DMS53 treated with DMSO at 0.1 percent for 48 hours (cell line): ENCODE measurements around the gene LUM.
"Not testable (repeated sequence)": the region's sequence is repeated elsewhere in the genome, so short reads cannot be mapped to it uniquely, and the experiment has no call there.

ENCODE experiments used
- DNase-seq: peaks from one replicate; lab custom pipeline; 2025; ENCODE audit not compliant: unreplicated experiment; lab: John Stamatoyannopoulos, UW

LUM gene

DNA sequence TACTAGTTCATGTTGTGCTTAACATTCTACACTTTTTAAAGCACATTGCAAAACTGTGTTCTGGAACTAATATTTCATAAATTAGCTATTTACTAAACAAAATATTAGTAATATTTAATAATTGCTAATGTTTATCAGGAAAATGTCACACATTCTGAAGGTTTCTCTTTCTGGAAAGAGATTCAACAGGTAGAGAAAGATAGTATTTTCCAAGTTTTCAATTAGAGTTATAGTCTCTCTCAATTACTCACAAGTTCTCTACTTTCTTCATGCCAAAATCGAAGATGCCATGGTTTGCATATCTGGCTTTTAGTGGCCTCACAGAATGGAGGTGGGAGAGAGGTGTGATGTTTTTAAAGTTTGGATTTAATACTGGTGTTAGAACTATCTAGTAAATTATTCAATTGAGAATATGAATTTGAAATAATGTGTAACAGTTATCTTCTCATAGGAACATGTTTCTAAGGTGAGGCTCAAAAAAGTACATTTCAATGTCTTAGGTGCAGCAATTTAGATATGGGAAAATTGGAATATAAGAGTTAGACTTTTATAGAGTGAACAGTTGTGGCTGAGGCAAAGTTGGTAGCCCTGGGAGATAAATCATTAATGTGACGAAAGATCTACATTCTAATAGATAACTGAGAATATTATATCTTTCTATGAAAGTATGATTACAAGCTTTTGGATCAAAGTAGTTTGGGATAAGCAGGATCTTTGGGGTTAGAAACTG lies 1.5 kb downstream of the LUM start:
- no peak for DNase-seq

DNA sequence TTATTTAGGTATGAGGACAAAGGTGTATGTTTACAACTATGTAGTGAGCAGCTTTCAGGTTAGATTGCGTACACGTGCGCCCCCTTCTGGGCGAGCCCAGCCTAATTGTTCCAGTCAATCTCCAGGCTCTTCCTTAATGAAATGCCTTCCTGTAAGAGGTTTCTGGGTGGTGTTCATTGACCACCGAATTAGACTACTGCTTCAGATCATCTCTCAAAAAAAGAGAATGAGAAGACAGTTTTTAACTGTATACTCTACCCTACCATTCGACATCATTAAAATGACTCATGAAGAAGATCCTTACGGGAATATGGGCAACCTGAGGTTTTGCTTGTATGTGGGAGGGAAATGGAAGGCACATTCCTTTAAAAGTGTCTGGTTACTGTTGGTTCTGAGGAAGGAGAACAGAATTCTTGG lies 2.1 kb downstream of the LUM start:
- DNase-seq = peak; percentile 83

DNA sequence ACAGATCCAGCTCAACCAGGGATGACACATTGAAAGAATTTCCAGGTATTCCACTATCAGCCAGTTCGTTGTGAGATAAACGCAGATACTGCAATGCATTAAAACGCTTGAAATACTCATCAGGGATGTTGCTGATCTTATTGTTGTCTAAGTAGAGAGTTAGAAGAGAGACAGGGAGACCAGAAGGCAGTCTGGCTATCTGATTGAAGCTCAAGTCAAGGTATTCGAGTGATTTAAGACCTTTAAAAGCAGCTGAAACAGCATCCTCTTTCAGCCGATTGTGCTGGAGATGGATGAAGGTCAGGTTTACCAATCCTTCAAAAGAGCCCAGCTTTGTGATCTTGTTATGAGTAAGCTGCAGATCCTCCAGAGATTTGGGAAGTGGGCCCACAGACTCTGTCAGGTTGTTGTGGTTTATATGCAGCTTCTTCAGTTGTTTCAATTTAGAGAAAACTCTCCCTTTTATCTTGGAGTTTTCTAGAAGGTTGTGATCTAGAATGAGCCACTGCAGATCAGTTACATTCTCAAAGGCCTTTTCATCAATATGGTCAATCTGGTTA lies 3.0 kb downstream of the LUM start:
- DNase-seq = no peak

DNA sequence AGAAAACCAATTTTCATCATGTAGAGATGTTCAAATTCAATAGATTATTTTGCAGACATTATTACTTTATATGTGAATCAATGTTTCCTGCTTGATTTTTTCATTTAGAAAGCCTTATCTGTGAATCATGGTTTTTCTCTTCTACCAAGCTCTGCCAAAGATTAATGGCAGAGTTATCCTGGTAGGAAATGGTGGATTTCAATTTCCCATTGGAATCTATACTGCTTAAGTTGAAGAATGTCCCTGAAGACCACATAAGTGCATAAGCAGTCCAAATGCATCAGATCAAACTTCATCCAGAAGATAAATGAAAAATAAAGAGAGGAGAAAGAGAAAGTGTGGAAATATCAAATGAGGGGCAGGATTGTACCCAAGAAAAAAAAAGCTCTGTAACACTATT lies 5.0 kb downstream of the LUM start:
- DNase-seq = no peak

DNA sequence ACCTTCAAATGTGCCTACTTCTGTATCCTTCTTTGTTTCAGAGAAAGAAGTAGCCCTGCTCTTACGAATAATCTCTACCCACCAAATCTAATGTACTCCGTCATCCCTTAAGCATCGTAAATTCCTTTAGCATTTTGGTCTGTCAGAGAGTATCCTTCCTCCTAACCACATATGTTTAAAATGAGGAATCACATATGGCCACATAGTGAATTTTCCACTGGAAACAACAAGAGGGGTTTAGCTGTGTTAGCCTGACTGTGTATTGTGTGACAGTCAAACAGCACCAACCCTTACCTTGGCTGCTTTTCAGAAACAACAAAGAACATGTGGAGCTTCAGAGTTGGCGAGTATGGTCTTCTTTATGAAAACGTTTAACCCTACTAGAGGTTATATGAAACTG lies 5.5 kb downstream of the LUM start:
- no peak for DNase-seq

DNA sequence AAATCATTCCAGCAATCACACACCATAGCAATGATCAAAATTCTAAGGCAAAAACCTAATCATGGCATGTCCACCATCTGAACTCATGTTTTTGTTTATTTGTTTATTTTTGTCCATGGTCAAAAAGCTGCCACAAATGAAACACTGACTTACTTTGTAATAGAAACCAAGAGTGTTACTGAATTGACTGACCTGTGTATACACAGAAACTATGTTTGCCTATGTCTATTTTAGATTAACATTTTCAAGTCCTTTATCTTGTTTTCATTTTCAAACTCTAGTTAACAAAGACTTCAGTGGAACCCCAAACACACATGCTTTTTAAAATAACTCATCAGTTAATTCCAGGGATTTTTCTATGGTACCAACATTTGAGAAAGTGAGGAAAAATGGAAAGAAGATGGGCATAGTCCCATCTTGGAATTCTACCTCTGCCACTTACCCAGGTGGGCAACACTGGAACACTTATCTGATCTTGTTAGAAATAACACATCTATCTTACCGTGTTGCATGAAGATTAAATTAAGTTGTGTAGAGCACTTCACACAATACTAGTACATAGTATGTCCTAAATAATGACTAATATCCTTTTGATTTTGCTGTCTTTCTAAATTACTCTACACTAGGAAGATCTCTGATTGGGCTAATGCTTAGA lies 6.4 kb downstream of the LUM start:
- DNase-seq = no peak

DNA sequence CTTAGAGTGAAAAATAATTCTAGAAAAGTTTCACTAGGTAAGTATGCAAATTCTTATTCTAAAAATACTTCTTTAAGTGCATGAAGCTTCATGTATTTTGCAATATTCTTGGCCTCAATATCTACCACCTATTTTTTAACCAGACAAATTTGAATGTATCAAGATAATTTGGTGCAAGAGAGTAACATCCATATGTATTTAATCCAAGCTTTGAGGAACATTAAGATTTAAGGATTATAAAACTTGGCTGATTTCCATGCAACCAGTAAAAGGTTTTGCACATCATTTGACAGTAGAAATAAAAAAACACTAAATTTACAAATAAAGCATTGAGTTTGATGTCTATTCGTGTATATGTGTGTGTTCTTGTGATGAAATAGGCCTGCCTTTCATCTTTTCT lies 7.7 kb downstream of the LUM start:
- DNase-seq = no peak

DNA sequence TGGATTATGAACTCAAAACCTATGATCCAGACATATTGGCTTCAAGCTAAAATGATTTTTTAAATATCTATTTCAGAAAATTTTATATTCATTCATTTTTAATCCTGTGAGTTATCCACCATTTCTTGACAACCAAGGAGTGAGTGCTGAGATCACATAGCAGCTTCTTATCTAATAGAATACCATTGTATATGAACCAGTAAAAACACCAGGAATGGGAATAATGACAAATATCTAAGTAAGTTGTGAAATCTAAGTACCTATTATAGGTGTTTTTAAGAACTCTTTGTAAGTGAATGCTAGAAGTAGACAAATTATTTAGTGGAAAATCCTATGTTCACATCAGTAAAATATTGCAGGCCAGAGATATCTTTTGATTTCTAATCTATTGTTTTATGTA lies 8.2 kb downstream of the LUM start:
- DNase-seq = no peak

DNA sequence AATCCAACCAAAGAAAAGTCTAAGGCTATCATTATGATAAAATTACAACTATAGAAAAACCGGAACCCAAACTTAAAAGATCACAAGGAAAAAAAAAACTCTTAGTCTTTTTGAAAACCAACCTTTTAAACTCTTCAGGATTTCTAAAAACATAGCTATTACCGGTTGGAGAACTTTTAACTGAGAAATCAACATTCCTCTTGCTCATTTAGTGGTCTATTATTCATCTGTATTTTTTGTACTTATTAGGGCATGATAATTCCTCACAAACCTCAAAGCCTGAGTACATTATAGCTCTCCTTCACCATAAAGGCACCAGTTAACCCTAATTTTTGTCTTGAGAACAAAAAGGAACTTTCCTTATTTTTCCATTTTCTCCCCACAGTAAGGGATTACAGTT lies 10.4 kb downstream of the LUM start:
- DNase-seq = no peak

DNA sequence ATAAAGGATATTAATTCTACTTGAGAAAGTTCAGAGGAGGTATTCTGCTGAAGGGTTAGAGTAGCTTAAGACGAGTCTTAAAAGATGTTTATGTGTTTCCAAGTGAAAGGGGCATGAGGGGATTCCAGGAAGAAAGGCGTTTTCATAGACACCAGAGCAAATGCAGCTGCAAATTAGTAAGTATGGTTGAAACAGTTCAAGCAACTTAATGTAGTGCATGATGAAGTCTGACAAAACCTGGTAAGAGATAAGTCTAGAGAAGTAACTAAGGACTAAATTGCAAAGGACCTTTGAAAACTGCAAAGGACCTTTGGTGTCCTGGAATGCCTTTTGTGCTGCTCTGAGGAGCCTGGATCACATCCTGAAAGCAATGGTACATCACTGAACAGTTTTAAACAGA lies 11.5 kb downstream of the LUM start:
- no peak for DNase-seq

DNA sequence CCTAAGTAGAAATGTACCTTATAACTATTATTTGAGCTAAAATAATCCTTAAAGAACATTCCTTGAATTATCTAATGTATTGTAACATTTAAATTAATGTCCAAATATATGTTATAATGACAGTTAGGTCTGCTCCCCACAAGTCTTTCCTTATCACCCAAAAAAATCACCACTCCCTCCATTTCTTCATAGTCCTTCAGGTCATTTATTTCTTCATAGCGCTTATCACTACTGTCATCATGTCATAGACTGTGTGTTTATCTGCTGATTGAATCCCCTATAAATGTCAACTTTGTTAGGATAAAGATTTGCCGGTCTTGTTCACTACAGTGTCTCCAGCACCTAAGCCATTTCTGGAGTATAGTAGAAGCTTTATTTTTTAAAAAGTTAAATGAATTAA lies 12.0 kb downstream of the LUM start:
- DNase-seq = no peak

DNA sequence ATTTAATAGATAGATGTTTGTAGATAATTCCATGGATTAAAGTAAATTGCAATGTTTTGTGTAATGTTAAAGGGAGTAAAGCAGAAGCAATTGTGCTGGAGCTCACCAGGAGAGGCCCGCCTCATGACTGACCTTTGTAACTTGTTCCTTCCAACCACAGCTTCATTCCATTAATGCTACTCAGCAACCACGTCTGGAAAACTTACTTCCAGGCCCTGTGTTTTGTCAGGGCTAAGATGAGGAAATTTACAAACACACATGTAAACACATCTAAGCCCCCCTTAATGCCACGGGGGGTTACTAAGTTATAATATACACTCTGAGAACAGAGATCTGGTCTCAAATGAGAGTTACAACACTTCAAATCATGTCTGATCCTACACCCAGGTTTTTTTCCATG lies 12.4 kb downstream of the LUM start:
- DNase-seq = no peak

DNA sequence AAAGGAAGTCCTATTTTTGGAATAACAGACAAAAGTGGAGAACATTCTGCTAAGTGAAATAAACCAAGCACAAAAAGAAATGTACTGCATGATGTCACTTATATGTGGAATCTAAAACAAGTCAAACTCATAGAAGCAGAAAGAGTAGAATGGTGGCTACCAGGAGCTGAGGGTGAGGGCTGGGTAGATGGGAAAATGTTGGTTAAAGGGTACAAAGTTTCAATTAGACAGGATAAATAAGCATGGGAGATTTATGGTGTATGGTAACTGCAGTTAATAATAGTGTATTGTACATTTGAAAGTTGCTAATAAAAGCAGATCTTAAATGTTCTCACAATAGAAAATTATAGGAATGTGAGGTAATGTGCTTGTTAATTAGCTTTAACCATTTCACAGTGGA lies 12.8 kb downstream of the LUM start:
- no peak for DNase-seq

DNA sequence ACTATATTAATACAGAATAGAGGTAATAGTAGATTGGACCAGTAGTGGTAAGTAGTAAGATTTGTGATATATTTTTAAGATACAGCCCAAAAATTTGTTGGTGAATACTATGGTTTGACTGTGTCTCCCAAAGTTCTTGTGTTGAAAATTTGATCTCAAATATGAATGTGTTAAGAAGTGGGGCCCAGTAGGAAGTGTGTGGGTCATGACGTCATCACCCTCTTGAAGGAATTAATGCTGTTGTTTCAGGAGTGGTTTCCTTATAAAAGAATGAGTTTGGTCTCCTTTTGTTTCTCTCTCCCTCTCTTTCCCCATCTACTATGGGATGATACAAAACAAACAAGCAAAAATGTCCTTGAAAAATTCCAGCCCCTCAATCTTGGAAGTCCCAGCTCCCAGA lies 16.3 kb downstream of the LUM start:
- DNase-seq = no peak

DNA sequence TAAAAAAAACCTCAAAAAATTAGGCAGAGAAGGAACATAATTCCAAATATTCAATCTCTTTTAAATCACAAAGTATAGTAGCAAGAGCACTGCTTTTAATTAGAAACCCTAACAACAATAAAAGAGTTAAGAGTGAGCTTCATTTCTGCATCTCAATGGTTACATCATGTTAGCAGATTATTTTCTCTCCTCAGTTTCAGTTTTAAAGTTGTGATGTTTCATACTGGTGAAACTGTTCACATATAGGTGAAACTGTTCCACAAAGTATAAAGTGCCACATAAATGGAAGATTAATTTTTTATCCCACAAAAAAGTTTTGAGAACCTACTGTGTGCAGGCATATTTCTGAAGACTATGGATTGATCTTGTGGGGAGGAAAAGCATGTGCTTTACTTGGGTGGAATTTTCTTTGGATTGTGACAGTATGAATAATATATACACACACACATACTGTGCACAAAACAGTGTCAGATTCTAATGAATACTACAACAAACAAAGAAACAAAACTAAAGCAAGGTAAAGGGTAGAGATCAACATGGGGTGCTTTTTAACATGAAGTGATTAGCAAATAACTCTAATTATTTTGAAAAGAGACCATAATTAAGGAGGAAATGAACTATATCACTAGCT lies 17.1 kb downstream of the LUM start:
- DNase-seq = no peak

DNA sequence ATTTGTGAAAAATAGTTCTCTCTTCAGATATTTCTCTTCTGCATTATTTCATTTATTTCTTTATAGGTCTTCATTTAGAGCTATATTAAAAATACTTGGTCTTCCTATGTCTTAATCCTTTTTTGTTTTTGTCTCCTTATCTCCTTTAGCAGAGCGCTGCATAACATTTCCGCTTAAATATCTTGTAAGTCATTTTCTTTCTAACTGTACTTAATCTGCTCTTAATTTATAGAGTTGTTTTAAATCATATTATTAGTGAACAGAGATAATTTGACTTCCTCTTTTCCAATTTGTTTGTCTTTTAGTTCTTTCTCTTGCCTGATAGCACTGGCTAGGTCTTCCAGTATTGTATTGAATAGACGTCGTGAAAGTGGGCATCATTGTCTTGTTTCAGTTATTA lies 18.0 kb downstream of the LUM start:
- DNase-seq = no peak

DNA sequence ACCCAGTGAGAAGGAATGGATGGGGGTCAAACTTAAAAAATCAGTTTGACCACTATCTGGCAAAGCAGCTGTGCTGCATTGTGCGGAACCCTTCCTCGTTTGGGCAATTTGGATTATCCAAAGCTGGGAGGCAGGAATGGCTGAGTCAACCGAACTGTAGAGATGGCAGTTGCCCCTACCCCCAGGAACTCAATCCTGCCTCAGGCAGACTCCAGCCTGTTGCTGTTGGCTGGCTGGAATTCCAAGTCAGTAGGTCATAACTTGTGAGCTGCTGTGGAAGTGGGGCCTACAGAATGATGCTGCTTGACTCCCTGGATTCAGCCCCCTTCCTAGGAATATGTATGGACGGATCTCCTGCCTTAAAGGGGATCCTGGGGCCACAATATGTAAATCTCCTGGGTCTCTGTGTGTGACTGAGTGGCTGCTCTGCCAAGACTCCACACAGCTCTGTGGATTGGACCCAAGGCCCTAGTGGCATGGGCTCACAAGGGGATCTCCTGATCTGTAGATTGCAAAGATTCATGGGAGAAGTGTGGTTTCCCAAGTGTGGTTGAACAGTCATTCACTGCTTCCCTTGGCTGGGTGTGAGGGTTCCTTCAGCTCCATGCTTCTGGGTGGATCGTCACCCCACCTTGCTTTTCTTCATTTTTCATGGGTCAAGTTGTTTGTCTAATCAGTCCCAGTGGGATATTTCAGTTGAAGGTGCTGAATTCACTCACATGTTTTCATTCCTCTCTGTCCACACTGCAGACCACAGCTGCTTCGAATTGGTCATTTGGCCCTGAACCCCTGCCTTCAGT lies 19.2 kb downstream of the LUM start:
- DNase-seq = no peak

DNA sequence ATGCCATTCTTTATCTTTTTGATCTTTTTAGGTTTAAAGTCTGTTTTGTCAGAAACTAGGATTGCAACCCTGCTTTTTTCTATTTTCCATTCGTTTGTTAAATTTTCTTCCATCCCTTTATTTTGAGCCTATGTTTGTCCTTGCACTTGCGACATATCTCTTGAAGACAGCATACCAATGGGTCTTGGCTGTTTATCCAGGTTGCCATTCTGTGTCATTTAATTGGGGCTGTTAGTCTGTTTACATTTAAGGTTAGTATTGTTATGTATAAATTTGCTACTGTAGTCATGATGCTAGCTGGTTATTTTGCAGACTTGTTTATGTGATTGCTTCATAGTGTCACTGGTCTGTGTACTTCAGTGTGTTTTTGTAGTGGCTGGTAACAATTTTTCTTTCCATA lies 21.3 kb downstream of the LUM start:
- not testable (repeated sequence) for DNase-seq

DNA sequence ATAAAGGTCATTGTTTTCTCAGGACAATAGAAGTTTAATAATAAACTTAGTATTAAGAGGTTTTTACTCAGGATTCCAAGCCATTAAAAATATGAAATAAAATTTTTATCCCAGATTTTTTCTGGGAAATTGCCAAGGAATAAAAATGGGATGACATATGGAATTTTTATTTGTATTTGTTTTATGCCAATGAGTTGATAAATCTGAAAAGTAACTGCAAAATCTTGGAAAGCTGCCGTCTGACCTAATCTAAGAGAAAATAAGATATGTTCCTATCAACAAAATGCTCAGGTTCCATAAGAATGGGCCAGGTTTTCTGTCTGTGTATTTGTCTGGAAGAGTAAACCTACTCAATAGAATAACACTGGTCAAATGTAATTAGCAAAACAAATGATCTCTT lies 31.3 kb downstream of the LUM start:
- no peak for DNase-seq

DNA sequence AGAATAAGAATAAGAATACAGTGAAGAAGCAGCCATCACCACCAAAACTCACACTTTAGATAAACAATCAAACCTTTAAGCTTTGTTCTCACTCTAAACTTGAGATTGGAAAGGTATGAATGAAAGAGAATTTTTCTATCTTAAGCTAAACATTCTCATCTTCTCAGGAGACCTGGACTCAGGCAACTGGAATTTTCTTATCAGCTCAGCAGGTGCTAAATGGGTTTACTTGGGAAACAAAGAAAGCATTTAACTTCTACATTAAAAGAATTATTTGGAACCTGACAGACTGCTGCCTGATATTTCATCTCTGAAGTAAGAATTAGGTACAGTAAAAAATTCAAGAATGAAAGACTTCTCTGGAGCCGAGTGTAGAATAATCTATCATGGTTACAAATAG lies 32.8 kb downstream of the LUM start:
- no peak for DNase-seq

DNA sequence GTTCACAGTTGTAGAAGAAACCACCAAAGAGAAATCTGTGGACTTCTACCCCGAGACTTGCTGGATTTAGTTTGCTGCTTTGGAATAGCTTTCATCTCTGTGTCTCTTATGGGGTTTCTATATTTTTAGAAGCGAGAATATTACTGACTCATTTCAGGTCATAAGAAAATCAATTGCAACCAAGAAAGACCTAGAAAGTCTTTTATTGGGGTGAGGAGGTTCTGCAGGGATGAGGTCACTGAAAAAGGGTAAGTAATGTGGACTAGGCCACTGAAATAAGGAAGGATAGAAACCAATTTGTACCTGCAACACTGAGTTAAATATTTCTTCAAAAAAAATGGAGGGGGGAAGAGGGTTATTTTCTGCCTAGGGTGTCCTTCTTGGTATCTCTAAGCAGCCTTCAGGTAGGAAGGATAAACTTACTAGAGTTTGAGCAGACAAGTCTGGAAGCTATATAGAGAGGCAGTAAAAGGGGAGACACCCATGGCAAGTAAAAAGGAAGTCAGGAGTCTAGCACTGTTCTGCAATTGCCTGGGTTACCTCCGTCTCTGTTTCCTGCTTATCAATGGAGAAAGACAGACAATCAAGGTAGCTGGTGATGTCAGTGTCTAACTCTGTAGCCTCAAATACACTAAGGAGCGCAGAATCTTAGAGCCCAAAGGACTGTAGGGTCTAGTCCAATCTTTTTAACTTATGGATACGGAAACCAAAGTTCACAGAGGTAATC lies 33.9 kb downstream of the LUM start:
- DNase-seq = no peak
